ENCODE data around the gene HNRNPCL4.
"Not testable (repeated sequence)": the region's sequence is repeated elsewhere in the genome, so short reads cannot be mapped to it uniquely, and the experiment has no call there.

HNRNPCL4 gene

GRCh38 chr1:13165531-13165930 is at the start of gene HNRNPCL4:
TSS of gene HNRNPCL4 (minus strand) at chr1:13165631. CDS start at chr1:13165467, 164 bp downstream.
- H3K4me3 ChIP-seq, H3K27ac ChIP-seq: not testable (repeated sequence)

DNA sequence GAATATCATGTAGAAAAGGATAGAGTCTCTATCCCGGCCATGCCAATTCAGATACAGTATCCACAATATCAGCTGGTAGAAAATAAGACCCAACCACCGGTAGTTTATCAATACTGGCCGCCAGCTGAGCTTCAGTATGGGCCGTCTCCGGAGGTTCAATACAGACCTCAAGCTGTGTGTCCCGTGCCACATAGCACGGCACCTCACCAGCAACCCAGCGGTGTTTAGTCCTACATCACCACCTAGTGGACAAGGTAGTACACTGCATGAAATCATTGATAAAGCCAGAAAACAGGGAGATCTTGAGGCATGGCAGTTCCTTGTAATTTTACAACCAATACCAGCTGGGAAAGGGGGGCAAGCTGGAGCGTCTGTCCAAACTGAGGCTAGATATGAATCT is 43.3 kb upstream of the HNRNPCL4 start:
- not testable (repeated sequence) for H3K4me3 ChIP-seq, H3K27ac ChIP-seq

DNA sequence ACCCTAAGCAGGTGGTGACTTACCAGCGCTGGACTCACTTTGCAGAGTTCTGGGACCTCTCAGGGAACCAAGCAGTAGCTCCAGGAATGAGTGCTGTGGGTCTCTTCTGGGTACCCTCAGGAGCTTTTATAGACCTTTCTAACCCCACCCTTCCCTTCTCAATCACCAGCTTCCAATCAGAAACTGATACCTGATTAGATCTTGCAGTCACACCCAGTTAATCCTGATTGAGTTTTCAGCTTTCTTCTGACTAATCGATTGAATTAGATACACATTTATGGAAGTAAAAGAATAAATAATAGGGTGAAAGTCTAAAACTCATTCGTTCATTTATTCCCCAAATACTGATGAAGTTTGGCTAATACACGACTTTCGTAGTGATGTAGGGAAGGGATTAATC is 35.9 kb upstream of the HNRNPCL4 start, which contains the start of gene PRAMEF13:
TSS of gene PRAMEF13 (minus strand) at position 101 of the 400 bp plus-strand sequence. CDS start 1,820 bp downstream, outside the sequence.
- H3K27ac ChIP-seq, H3K4me3 ChIP-seq: not testable (repeated sequence)

GRCh38 chr1:13171548-13171947 is 6.1 kb upstream of the HNRNPCL4 start, which contains the start of gene PRAMEF9:
TSS of gene PRAMEF9 (plus strand) at chr1:13171848. CDS start at chr1:13175281, 3,433 bp downstream.
- not testable (repeated sequence) for H3K4me3 ChIP-seq, H3K27ac ChIP-seq

DNA sequence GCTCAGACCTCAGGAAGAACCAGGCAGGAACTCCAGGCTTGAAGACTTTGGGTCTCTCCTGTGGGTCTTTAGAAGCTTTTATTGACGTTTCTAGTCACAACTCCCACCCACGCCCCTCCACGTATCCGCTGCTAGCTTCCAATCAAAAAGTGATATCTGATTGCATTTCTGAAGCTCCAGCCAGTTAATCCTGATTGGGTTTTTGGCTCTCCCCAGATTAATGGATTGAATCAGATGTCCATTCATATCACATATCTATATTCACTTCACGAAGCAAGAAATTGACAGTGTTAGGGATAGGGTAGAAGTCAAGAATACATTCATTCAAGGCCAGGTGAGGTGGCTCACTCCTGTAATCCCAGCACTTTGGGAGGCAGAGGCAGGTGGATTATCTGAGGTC is 9.5 kb downstream of the HNRNPCL4 start, which contains the start of gene PRAMEF26:
TSS of gene PRAMEF26 (minus strand) at position 101 of the 400 bp plus-strand sequence. CDS start 2,914 bp downstream, outside the sequence.
- not testable (repeated sequence) for H3K27ac ChIP-seq, H3K4me3 ChIP-seq

GRCh38 chr1:13116754-13117153 is 48.7 kb downstream of the HNRNPCL4 start, which contains the start of gene HNRNPCL2:
TSS of gene HNRNPCL2 (minus strand) at chr1:13116854. CDS start at chr1:13116400, 454 bp downstream.
- H3K4me3 ChIP-seq, H3K27ac ChIP-seq: not testable (repeated sequence)

All from skin epidermis (tissue), 12 donors.